ENCODE results near the gene TSPEAR.
"Not testable (repeated sequence)": the region's sequence is repeated elsewhere in the genome, so short reads cannot be mapped to it uniquely, and the experiment has no call there.

Gene TSPEAR

GRCh38 chr21:44550807-44551206, 160.6 kb downstream of the TSPEAR start:
- ChIA-PET CTCF (interaction anchor here (0.6 to 0.7 kb wide), 2 partner anchors 84 to 136 kb away, joined by 4 read pairs; no protein-coding TSS in a partner anchor), POLR2A (ENCODE audit: low non-redundant PET) (no interaction called here)
- DNase-seq (ENCODE audit: low spot score) = no peak

GRCh38 chr21:44550285-44550684, 161.1 kb downstream of the TSPEAR start:
- DNase-seq (ENCODE audit: low spot score); H3K27ac ChIP-seq: not testable (repeated sequence)
- CTCF ChIA-PET = interaction anchor here (0.6 to 0.7 kb wide), 2 partner anchors 84 to 137 kb away, joined by 4 read pairs; no protein-coding TSS in a partner anchor
- POLR2A ChIA-PET (ENCODE audit: low non-redundant PET) = interaction anchor here (0.5 kb wide), 1 partner anchor 10 kb away, joined by 3 read pairs; no protein-coding TSS in a partner anchor

More at GRCh38 chr21:44550807-44551206, 160.6 kb downstream of the TSPEAR start:
- H3K27ac ChIP-seq = no peak overlapping the region
- TF ChIP-seq, protein P1, sequence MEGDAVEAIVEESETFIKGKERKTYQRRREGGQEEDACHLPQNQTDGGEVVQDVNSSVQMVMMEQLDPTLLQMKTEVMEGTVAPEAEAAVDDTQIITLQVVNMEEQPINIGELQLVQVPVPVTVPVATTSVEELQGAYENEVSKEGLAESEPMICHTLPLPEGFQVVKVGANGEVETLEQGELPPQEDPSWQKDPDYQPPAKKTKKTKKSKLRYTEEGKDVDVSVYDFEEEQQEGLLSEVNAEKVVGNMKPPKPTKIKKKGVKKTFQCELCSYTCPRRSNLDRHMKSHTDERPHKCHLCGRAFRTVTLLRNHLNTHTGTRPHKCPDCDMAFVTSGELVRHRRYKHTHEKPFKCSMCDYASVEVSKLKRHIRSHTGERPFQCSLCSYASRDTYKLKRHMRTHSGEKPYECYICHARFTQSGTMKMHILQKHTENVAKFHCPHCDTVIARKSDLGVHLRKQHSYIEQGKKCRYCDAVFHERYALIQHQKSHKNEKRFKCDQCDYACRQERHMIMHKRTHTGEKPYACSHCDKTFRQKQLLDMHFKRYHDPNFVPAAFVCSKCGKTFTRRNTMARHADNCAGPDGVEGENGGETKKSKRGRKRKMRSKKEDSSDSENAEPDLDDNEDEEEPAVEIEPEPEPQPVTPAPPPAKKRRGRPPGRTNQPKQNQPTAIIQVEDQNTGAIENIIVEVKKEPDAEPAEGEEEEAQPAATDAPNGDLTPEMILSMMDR (conservative IDR thresholded peaks at IDR 0.05; ENCODE audit: low read depth) = no peak

GRCh38 chr21:44549525-44550211, 161.7 kb downstream of the TSPEAR start:
- TF ChIP-seq, protein P1 (conservative IDR thresholded peaks at IDR 0.05; ENCODE audit: low read depth) = no peak
- H3K27ac ChIP-seq = no peak overlapping the region
- no peak for DNase-seq (ENCODE audit: low spot score)
- ChIA-PET CTCF (interaction anchor here (0.6 kb wide), 1 partner anchor 35 kb away, joined by 3 read pairs; no protein-coding TSS in a partner anchor), POLR2A (ENCODE audit: low non-redundant PET) (interaction anchor here (0.5 kb wide), 1 partner anchor 11 kb away, joined by 3 read pairs; no protein-coding TSS in a partner anchor)

- POLR2A ChIA-PET (ENCODE audit: low non-redundant PET) = no interaction called here
- no peak for DNase-seq (ENCODE audit: low spot score)
- TF ChIP-seq, protein P1 (conservative IDR thresholded peaks at IDR 0.05; ENCODE audit: low read depth) = no peak
- no peak overlapping the region for H3K27ac ChIP-seq
- CTCF ChIA-PET = no interaction called here
Observed at GRCh38 chr21:44548922-44549321, 162.4 kb downstream of the TSPEAR start.

- CTCF ChIA-PET = no interaction called here
- TF ChIP-seq, protein P1 (conservative IDR thresholded peaks at IDR 0.05; ENCODE audit: low read depth) = no peak
- no peak for DNase-seq (ENCODE audit: low spot score)
- POLR2A ChIA-PET (ENCODE audit: low non-redundant PET) = no interaction called here
- no peak overlapping the region for H3K27ac ChIP-seq
Observed at GRCh38 chr21:44548381-44548780, 163.0 kb downstream of the TSPEAR start.

DNA sequence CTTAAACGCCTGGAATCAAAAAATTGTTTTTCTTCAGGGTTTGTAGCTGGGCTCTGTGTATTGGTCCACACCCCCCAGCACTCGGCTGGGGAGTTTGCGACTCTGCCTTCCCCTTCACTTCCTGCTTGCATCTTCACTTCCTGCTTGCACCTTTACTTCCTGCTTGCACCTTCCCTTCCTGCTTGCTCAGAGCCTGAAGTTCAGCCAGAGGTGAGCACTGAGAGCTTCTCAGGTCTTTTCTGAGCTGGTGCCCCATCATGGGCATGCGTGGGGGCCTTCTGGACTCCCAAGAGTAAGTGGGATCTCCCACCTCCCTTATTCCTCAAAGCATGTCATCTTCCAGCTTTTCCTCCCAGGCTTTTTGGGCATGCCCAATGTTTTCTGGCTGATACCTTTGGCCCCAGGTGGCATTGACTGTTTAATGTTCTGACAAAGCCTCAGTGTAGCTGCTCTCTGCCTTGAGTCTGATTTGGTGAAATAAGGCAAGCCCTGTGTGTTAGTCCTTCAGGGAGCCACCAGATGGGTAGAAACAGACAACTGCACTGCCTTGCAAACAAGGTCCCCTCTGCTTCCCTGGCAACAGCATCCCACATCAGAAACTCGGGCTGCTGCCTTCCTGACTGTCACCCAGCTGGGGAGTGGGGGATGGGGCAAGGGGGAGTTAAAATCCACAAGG, 163.6 kb downstream of the TSPEAR start:
- no peak overlapping the region for H3K27ac ChIP-seq
- TF ChIP-seq, protein P1 (conservative IDR thresholded peaks at IDR 0.05; ENCODE audit: low read depth) = no peak
- CTCF ChIA-PET = no interaction called here
- DNase-seq (ENCODE audit: low spot score) = no peak
- POLR2A ChIA-PET (ENCODE audit: low non-redundant PET) = no interaction called here

DNA sequence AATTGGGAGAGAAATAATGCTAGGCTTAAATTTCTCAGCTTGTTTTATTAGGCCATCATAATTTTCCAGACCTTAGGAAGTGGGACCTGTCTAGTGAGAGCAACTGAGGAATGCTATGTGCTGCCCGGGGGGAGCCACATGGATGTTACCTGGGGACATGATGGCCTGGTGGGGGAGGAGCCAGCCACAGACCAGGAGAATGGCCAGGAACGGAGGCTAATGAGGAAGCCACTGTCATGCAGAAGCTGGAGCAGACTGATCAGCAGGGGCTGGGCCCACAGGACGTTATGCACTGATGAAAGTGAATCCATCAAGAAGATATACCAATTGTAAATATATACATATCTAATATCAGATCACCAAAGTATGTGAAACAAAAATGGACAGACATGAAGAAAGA, 166.8 kb downstream of the TSPEAR start:
- CTCF ChIA-PET = no interaction called here
- TF ChIP-seq, protein P1 (conservative IDR thresholded peaks at IDR 0.05; ENCODE audit: low read depth) = no peak
- H3K27ac ChIP-seq = no peak overlapping the region
- DNase-seq (ENCODE audit: low spot score) = no peak
- POLR2A ChIA-PET (ENCODE audit: low non-redundant PET) = no interaction called here
